GM12878 (cell line): ENCODE data around the gene LIMK1.

Experiments
- TAF1 ChIP-seq: IDR thresholded peaks from 2 replicates; pipeline ENCODE4 v1.6.1; 2011; ENCODE audit warnings: mild to moderate bottlenecking, low read depth, low read length, borderline replicate concordance
- ZBTB11 ChIP-seq: fragments of 450-650 bp; formaldehyde crosslinking; IDR thresholded peaks from 2 replicates; pipeline ENCODE4 v1.5.0; 2022; ENCODE audit warnings: mild to moderate bottlenecking, missing genetic modification characterization
- ZBTB40 ChIP-seq: fragments of 450-650 bp; IDR thresholded peaks from 2 replicates; pipeline ENCODE4 v1.6.1; 2016; ENCODE audit warnings: mild to moderate bottlenecking, moderate library complexity, borderline replicate concordance
- ZNF687 ChIP-seq: fragments of 450-650 bp; IDR thresholded peaks from 2 replicates; pipeline ENCODE4 v1.6.1; 2017; ENCODE audit warnings: mild to moderate bottlenecking, moderate library complexity

GRCh38 chr7:74056096-74056915 is 27.3 kb upstream of the LIMK1 start:
- TF ChIP-seq TAF1 (no peak), ZNF687 (no peak), ZBTB11 (CRISPR knock-in tag) (no peak), ZBTB40 (no peak)
